HepG2 (cell line): ENCODE measurements around the gene MYO1C. TPM values are rescaled to one million over a fixed set of nuclear protein-coding genes. Genes with fewer than 3 reads are reported as not detected.

ENCODE experiments used
- AGO2 ChIP-seq: fragments of 200-400 bp; formaldehyde crosslinking; optimal IDR thresholded peaks from 2 replicates; pipeline ENCODE3; 2017; ENCODE audit warnings: mild to moderate bottlenecking, low read depth, low read length, moderate library complexity
- CSRNP1 ChIP-seq: sonication (generic); formaldehyde crosslinking; IDR thresholded peaks from 2 replicates; pipeline ENCODE4 v1.8.1; 2023; ENCODE audit warnings: mild to moderate bottlenecking, missing genetic modification reagents
- DBP ChIP-seq: sonication (generic); formaldehyde crosslinking; IDR thresholded peaks from 2 replicates; pipeline ENCODE4 v1.4.0; 2020; ENCODE audit warnings: missing genetic modification reagents; ENCODE audit errors: not compliant biosample characterization
- DMTF1 ChIP-seq: sonication (generic); formaldehyde crosslinking; IDR thresholded peaks from 2 replicates; pipeline ENCODE4 v1.4.0; 2020; ENCODE audit warnings: mild to moderate bottlenecking, missing genetic modification reagents
- ELF1 ChIP-seq: sonication (generic); formaldehyde crosslinking; IDR thresholded peaks from 2 replicates; pipeline ENCODE4 v1.4.0; 2020; ENCODE audit warnings: missing genetic modification reagents
- ONECUT2 ChIP-seq: sonication (generic); formaldehyde crosslinking; IDR thresholded peaks from 2 replicates; pipeline ENCODE4 v1.4.0; 2020; ENCODE audit warnings: missing genetic modification reagents
- RAD21 ChIP-seq: fragments of 450-650 bp; formaldehyde crosslinking; IDR thresholded peaks from 2 replicates; pipeline ENCODE4 v1.5.0; 2020; ENCODE audit warnings: mild to moderate bottlenecking
- TBX3 ChIP-seq: fragments of 450-650 bp; IDR thresholded peaks from 2 replicates; pipeline ENCODE4 v1.6.1; 2017; ENCODE audit warnings: antibody characterized with exemption, mild to moderate bottlenecking, inconsistent platforms, borderline replicate concordance
- XRCC5 ChIP-seq: fragments of 200-400 bp; formaldehyde crosslinking; optimal IDR thresholded peaks from 2 replicates; pipeline ENCODE3; 2017; ENCODE audit warnings: mild to moderate bottlenecking, low read length
- ZNF574 ChIP-seq: sonication (generic); formaldehyde crosslinking; IDR thresholded peaks from 2 replicates; pipeline ENCODE4 v1.4.0; 2020; ENCODE audit warnings: missing genetic modification reagents
- ZNF773 ChIP-seq: sonication (generic); formaldehyde crosslinking; IDR thresholded peaks from 2 replicates; pipeline ENCODE4 v1.4.0; 2020; ENCODE audit warnings: missing genetic modification reagents, borderline replicate concordance
- polyA plus RNA-seq, 8 experiments: library from polyadenylated mRNA; depleted of rRNA in 3 of 8; stranded (reverse) in 7 of 8; unstranded in 1 of 8; fragments of >200 nt; fragmentation: Illumina TruSeq in 4 of 8; extraction: Trizol in 4 of 8; gene quantifications; 2 replicates each; pipeline versions ENCODE4 v1.2.1 to v1.2.3, GENCODE V29; 2011 to 2016; ENCODE audit warnings: low read depth in 4 of 8, missing spikeins in 1 of 8, mixed read lengths in 1 of 8; ENCODE audit not compliant: insufficient read depth in 1 of 8
- total RNA-seq, 5 experiments: library from RNA; depleted of rRNA; stranded (reverse); fragments of >200 nt; fragmentation: Illumina TruSeq; extraction: Trizol; gene quantifications; 2 replicates each; pipeline ENCODE4 v1.2.3, GENCODE V29; 2016; ENCODE audit warnings: low read depth in 1 of 5
- TF ChIP-seq, protein P1 (sequence below), 2 experiments: sonication (generic) in 1 of 2; formaldehyde crosslinking in 1 of 2; IDR thresholded peaks; 2 replicates each; pipeline versions ENCODE4 v1.4.0 to v1.6.1; 2018 to 2020; ENCODE audit warnings: missing genetic modification reagents in 2 of 2, borderline replicate concordance in 1 of 2, low read depth in 1 of 2, mild to moderate bottlenecking in 1 of 2, missing biosample characterization in 1 of 2
- TF ChIP-seq, protein P2 (sequence below): conservative IDR thresholded peaks from 2 replicates; pipeline ENCODE4 v1.6.1; 2018; ENCODE audit warnings: missing genetic modification reagents
- TF ChIP-seq, protein P3 (sequence below): sonication (generic); formaldehyde crosslinking; IDR thresholded peaks from 2 replicates; pipeline ENCODE4 v1.9.0; 2022; ENCODE audit warnings: missing genetic modification reagents, mild to moderate bottlenecking, borderline replicate concordance

Gene MYO1C
- total and polyA plus RNA-seq, 2 of the 13 experiments (the other 11 are each of a cell fraction or from before 2014, with no cell fraction given): 22.7 to 40.8 TPM

DNA sequence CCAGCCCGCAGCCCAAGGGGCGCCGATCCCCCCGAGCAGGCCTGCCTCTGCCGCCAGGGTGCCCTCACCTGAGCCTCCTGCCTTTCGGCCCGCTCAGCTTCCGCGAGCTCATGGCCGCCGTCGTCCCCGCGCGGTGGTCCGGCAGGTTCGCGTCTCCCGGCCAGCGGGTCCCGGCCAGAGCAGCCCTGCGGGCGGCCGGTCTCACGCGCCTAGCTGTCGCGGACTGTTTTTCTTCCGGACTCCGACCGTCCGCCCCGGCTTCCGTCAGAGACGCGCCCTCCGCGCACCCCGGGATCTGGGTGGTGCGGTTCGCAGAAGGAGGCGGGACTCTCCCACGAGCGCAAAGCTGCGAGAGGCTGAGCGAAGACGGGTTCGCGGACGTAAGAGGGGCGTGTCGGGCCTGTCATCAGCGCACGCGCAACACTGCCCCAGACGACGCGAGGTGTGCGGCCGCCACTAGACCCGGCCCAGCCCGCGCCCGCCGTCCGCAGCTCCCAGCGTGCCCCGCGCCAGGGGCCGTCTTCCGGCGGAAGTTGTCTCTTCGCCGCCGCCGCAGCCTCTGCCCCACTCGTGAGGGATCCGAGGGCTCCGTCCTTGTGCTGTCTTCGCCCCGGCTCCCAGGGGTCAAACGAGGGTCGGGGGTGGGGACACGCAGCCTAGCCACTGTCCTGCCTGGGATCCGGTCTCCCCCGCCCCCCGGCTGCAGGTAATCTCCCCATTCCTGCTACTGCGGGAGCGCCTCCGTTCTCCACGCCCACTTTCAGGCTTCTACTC is 24.1 kb upstream of the MYO1C start, which contains the start of gene INPP5K (continued):
- TF ChIP-seq DMTF1 (no peak), ONECUT2 (no peak), DBP (CRISPR knock-in tag) (no peak), XRCC5 (peak; percentile 20), ZNF773 (CRISPR knock-in tag) (peak; percentile 71; the same call in 1 of the 2 replicates), ZNF574 (CRISPR knock-in tag) (peak; percentile 87), RAD21 (CRISPR knock-in tag) (peak; percentile 11; the same call in 1 of the 2 replicates), ELF1 (peak; percentile 86), TBX3 (no peak), AGO2 (peak; percentile 87), CSRNP1 (CRISPR knock-in tag) (peak; percentile 3; the same call in 1 of the 2 replicates)
- TF ChIP-seq, protein P1, sequence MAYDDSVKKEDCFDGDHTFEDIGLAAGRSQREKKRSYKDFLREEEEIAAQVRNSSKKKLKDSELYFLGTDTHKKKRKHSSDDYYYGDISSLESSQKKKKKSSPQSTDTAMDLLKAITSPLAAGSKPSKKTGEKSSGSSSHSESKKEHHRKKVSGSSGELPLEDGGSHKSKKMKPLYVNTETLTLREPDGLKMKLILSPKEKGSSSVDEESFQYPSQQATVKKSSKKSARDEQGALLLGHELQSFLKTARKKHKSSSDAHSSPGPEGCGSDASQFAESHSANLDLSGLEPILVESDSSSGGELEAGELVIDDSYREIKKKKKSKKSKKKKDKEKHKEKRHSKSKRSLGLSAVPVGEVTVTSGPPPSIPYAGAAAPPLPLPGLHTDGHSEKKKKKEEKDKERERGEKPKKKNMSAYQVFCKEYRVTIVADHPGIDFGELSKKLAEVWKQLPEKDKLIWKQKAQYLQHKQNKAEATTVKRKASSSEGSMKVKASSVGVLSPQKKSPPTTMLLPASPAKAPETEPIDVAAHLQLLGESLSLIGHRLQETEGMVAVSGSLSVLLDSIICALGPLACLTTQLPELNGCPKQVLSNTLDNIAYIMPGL (CRISPR knock-in tag; IDR thresholded peaks at IDR 0.05; ENCODE audit: borderline replicate concordance in 1 of 2, low read depth in 1 of 2): peak in 1 of 2 experiments; percentile 66; a peak in 2 of 4 replicates
- TF ChIP-seq, protein P2, sequence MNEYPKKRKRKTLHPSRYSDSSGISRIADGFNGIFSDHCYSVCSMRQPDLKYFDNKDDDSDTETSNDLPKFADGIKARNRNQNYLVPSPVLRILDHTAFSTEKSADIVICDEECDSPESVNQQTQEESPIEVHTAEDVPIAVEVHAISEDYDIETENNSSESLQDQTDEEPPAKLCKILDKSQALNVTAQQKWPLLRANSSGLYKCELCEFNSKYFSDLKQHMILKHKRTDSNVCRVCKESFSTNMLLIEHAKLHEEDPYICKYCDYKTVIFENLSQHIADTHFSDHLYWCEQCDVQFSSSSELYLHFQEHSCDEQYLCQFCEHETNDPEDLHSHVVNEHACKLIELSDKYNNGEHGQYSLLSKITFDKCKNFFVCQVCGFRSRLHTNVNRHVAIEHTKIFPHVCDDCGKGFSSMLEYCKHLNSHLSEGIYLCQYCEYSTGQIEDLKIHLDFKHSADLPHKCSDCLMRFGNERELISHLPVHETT (CRISPR knock-in tag): peak; percentile 85; the same call in 1 of the 2 replicates
- TF ChIP-seq, protein P3, sequence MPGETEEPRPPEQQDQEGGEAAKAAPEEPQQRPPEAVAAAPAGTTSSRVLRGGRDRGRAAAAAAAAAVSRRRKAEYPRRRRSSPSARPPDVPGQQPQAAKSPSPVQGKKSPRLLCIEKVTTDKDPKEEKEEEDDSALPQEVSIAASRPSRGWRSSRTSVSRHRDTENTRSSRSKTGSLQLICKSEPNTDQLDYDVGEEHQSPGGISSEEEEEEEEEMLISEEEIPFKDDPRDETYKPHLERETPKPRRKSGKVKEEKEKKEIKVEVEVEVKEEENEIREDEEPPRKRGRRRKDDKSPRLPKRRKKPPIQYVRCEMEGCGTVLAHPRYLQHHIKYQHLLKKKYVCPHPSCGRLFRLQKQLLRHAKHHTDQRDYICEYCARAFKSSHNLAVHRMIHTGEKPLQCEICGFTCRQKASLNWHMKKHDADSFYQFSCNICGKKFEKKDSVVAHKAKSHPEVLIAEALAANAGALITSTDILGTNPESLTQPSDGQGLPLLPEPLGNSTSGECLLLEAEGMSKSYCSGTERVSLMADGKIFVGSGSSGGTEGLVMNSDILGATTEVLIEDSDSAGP (CRISPR knock-in tag): peak; percentile 79; the same call in 1 of the 2 replicates
